IMR-90 (cell line): ENCODE results near the gene IL12A.

Experiments used
- CEBPB ChIP-seq: IDR thresholded peaks from 2 replicates; pipeline ENCODE4 v1.6.1; 2012; ENCODE audit warnings: low read depth, low read length, improper control_type of control experiment
- CTCF ChIP-seq: conservative IDR thresholded peaks from 2 replicates; pipeline ENCODE4 v1.5.1; 2012; ENCODE audit warnings: mild to moderate bottlenecking, low read depth, low read length, improper control_type of control experiment
- ELK1 ChIP-seq: fragments of 150-350 bp; IDR thresholded peaks from 2 replicates; pipeline ENCODE4 v1.6.1; 2016; ENCODE audit warnings: low read depth, mild to moderate bottlenecking, low read length, moderate library complexity, borderline replicate concordance
- FOS ChIP-seq: fragments of 150-350 bp; IDR thresholded peaks from 2 replicates; pipeline ENCODE4 v1.6.1; 2016; ENCODE audit warnings: low read depth, low read length
- MAFK ChIP-seq: IDR thresholded peaks from 2 replicates; pipeline ENCODE4 v1.6.1; 2012; ENCODE audit warnings: low read depth, low read length, improper control_type of control experiment
- MAZ ChIP-seq: IDR thresholded peaks from 2 replicates; pipeline ENCODE4 v1.6.1; 2012; ENCODE audit warnings: low read depth, mild to moderate bottlenecking, low read length, improper control_type of control experiment, moderate library complexity, borderline replicate concordance
- MXI1 ChIP-seq: IDR thresholded peaks from 2 replicates; pipeline ENCODE4 v1.6.1; 2012; ENCODE audit warnings: low read depth, mild to moderate bottlenecking, low read length, moderate library complexity, borderline replicate concordance
- NFE2L2 ChIP-seq: fragments of 150-350 bp; IDR thresholded peaks from 2 replicates; pipeline ENCODE4 v1.6.1; 2016; ENCODE audit warnings: low read depth, mild to moderate bottlenecking, low read length
- POLR2A ChIP-seq: IDR thresholded peaks from 2 replicates; pipeline ENCODE4 v1.6.1; 2012; ENCODE audit warnings: mild to moderate bottlenecking, low read depth, low read length
- RAD21 ChIP-seq: IDR thresholded peaks from 2 replicates; pipeline ENCODE4 v1.6.1; 2012; ENCODE audit warnings: low read length, improper control_type of control experiment
- RCOR1 ChIP-seq: IDR thresholded peaks from 2 replicates; pipeline ENCODE4 v1.6.1; 2012; ENCODE audit warnings: mild to moderate bottlenecking, low read length, improper control_type of control experiment; ENCODE audit not compliant: insufficient replicate concordance
- RFX5 ChIP-seq: IDR thresholded peaks from 2 replicates; pipeline ENCODE4 v1.8.0; 2012; ENCODE audit warnings: low read depth, mild to moderate bottlenecking, low read length, moderate library complexity
- SMC3 ChIP-seq: fragments of 150-350 bp; IDR thresholded peaks from 2 replicates; pipeline ENCODE4 v1.6.1; 2016; ENCODE audit warnings: low read depth, mild to moderate bottlenecking, antibody characterized with exemption, low read length, moderate library complexity
- USF2 ChIP-seq: fragments of 150-350 bp; IDR thresholded peaks from 2 replicates; pipeline ENCODE4 v1.6.1; 2017; ENCODE audit warnings: mild to moderate bottlenecking, antibody characterized with exemption, low read length, low read depth

GRCh38 chr3:160016972-160017371 is 28.3 kb downstream of the IL12A start:
- TF ChIP-seq CTCF (no peak), POLR2A (no peak), USF2 (no peak), RAD21 (no peak), MXI1 (no peak), SMC3 (no peak), ELK1 (no peak), RCOR1 (no peak), CEBPB (no peak), MAFK (no peak), FOS (0 out of 2 replicates have a peak, but pooled peaks have one; percentile 33), MAZ (no peak), NFE2L2 (no peak), RFX5 (no peak)
